ENCODE measurements around the gene LORICRIN. TPM values are rescaled to one million over a fixed set of nuclear protein-coding genes. Genes with fewer than 3 reads are reported as not detected.
A peak's percentile ranks its signal among the peaks of the same experiment; 100 is the strongest.

LORICRIN gene
- total RNA-seq, 1 donor from 2014 or later, result not detected

DNA sequence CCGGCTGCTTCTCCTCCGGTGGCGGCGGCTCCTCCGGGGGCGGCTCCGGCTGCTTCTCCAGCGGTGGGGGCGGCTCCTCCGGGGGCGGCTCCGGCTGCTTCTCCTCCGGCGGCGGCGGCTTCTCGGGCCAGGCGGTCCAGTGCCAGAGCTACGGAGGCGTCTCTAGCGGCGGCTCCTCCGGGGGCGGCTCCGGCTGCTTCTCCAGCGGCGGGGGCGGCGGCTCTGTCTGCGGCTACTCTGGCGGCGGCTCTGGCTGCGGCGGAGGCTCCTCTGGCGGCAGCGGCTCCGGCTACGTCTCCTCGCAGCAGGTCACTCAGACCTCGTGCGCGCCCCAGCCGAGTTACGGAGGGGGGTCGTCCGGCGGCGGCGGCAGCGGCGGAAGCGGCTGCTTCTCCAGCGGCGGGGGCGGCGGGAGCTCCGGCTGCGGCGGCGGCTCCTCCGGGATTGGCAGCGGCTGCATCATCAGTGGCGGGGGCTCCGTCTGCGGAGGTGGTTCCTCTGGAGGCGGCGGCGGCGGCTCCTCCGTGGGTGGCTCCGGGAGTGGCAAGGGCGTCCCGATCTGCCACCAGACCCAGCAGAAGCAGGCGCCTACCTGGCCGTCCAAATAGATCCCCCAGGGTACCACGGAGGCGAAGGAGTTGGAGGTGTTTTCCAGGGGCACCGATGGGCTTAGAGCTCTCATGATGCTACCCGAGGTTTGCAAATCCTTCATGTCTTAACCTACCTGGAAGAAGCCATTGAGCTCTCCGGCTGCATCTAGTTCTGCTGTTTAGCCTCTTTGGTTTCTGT lies 2.0 kb downstream of the LORICRIN start:
- Mint-ChIP-seq H3K27ac (ENCODE audit: unreplicated experiment) (peak overlapping the region; percentile 2), H3K36me3 (ENCODE audit: low read depth, unreplicated experiment) (peaks cover 4% of the 10 kb centered on the region), H3K9me3 (ENCODE audit: unreplicated experiment) (no peaks in the 10 kb centered on the region), H3K27me3 (ENCODE audit: unreplicated experiment) (peaks cover 21% of the 10 kb centered on the region), H3K4me1 (ENCODE audit: unreplicated experiment) (peaks cover 10% of the 10 kb centered on the region), H3K4me3 (ENCODE audit: unreplicated experiment) (peak overlapping the region; percentile 84)
- TF ChIP-seq, protein P1, sequence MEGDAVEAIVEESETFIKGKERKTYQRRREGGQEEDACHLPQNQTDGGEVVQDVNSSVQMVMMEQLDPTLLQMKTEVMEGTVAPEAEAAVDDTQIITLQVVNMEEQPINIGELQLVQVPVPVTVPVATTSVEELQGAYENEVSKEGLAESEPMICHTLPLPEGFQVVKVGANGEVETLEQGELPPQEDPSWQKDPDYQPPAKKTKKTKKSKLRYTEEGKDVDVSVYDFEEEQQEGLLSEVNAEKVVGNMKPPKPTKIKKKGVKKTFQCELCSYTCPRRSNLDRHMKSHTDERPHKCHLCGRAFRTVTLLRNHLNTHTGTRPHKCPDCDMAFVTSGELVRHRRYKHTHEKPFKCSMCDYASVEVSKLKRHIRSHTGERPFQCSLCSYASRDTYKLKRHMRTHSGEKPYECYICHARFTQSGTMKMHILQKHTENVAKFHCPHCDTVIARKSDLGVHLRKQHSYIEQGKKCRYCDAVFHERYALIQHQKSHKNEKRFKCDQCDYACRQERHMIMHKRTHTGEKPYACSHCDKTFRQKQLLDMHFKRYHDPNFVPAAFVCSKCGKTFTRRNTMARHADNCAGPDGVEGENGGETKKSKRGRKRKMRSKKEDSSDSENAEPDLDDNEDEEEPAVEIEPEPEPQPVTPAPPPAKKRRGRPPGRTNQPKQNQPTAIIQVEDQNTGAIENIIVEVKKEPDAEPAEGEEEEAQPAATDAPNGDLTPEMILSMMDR (IDR thresholded peaks at IDR 0.05; ENCODE audit: unreplicated experiment), result no peak
- peak; percentile 28 for DNase-seq (ENCODE audit: low spot score)

DNA sequence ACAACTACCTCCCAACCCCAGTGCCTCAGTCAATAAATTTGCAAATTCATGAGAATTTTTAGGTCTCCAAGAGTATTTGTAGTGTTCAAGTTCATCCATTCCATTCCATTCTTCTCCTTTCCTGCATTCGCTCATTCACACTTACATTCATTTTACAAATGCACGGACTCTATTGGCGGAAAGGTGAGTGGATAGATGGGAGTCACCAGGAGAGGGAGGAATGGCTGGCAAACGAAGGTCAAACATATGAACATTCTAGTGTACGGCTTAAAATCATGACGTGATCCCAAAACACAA lies 2.5 kb downstream of the LORICRIN start:
- TF ChIP-seq, protein P1 (IDR thresholded peaks at IDR 0.05; ENCODE audit: unreplicated experiment), result no peak
- H3K27me3 Mint-ChIP-seq (ENCODE audit: unreplicated experiment), result peaks cover 21% of the 10 kb centered on the region
- no peaks in the 10 kb centered on the region for H3K9me3 Mint-ChIP-seq (ENCODE audit: unreplicated experiment)
- peaks cover 10% of the 10 kb centered on the region for H3K4me1 Mint-ChIP-seq (ENCODE audit: unreplicated experiment)
- H3K4me3 Mint-ChIP-seq (ENCODE audit: unreplicated experiment), result peak overlapping the region; percentile 84
- H3K36me3 Mint-ChIP-seq (ENCODE audit: low read depth, unreplicated experiment), result peaks cover 4% of the 10 kb centered on the region
- DNase-seq (ENCODE audit: low spot score), result no peak
- H3K27ac Mint-ChIP-seq (ENCODE audit: unreplicated experiment), result peak overlapping the region; percentile 2

DNA sequence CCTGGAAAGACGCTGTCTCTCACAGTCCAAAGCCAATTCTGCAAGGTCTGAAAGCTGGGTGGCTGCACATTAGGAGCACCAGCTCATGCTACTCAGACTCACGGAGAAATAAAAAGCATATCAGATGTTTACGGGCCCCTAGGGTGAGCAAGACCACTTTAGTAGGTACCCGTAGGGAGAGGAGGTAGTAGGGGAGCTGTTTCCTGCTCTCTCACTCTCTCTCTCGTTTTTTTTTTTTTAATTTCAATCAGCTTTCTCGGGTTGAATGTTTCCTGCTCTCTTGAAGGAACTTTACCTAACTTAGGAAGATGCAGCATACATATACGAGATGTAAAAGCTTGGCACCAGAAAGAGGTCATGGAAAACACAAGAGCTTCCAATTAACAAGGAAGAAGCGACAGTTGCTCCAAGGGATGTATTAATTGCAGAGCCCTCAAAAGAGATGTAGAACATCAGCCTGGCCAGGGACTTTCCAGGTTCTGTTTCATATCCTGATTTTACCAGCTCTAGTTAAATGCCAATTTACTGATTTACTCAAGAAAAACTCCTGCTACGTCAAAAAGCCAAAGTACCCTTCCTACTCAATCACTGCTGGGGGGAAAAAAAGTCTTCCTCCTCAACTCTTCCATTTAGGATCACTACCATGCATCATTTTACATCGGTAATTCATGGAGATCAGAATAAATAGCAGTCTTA lies 3.1 kb downstream of the LORICRIN start:
- DNase-seq (ENCODE audit: low spot score), result no peak
- peaks cover 4% of the 10 kb centered on the region for H3K36me3 Mint-ChIP-seq (ENCODE audit: low read depth, unreplicated experiment)
- H3K27ac Mint-ChIP-seq (ENCODE audit: unreplicated experiment), result no peak overlapping the region
- no peaks in the 10 kb centered on the region for H3K9me3 Mint-ChIP-seq (ENCODE audit: unreplicated experiment)
- peaks cover 10% of the 10 kb centered on the region for H3K4me1 Mint-ChIP-seq (ENCODE audit: unreplicated experiment)
- TF ChIP-seq, protein P1 (IDR thresholded peaks at IDR 0.05; ENCODE audit: unreplicated experiment), result no peak
- peaks cover 21% of the 10 kb centered on the region for H3K27me3 Mint-ChIP-seq (ENCODE audit: unreplicated experiment)
- H3K4me3 Mint-ChIP-seq (ENCODE audit: unreplicated experiment), result no peak overlapping the region

DNA sequence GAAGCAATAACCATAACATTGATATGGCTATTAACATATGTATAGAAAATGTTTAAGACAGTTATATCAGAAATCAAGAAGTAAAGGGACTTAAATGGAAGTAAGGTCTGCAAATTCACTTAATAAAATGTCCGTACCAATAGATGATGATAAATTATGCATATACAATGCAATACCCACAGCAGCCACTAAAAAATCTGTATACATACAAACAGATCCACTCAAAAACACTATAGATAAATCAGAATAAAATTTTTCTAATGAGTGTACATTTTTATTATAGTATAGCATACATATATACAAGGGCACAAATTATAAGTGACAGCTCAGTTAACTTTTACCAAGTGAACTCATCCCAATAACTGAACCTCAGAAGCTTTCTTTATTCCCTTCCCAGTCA lies 6.0 kb downstream of the LORICRIN start:
- Mint-ChIP-seq H3K36me3 (ENCODE audit: low read depth, unreplicated experiment) (peaks cover 2% of the 10 kb centered on the region), H3K4me1 (ENCODE audit: unreplicated experiment) (peaks cover 9% of the 10 kb centered on the region), H3K9me3 (ENCODE audit: unreplicated experiment) (no peaks in the 10 kb centered on the region), H3K4me3 (ENCODE audit: unreplicated experiment) (no peak overlapping the region), H3K27me3 (ENCODE audit: unreplicated experiment) (peaks cover 11% of the 10 kb centered on the region), H3K27ac (ENCODE audit: unreplicated experiment) (no peak overlapping the region)
- no peak for DNase-seq (ENCODE audit: low spot score)
- TF ChIP-seq, protein P1 (IDR thresholded peaks at IDR 0.05; ENCODE audit: unreplicated experiment), result no peak

DNA sequence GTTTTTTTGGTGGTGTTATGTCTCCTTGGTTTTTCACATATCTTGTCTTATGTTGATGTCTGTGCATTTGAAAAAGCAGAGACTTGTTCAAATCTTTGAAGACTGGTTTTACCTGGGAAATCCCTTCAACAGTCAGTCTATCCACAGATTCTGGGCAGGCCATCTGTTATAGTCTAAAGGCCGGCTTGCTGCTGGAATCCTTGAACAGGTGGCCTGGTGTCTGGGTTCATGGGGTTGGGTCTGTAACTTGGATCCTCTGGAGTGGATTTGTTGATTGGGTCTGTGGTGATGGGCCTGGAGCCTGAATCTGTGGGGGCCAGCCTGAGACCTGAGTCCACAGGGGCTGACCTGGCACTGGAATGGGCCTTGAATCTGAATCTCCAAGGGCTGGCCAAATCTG lies 12.2 kb downstream of the LORICRIN start:
- no peaks in the 10 kb centered on the region for H3K27me3 Mint-ChIP-seq (ENCODE audit: unreplicated experiment)
- TF ChIP-seq, protein P1 (IDR thresholded peaks at IDR 0.05; ENCODE audit: unreplicated experiment), result no peak
- H3K4me3 Mint-ChIP-seq (ENCODE audit: unreplicated experiment), result no peak overlapping the region
- H3K27ac Mint-ChIP-seq (ENCODE audit: unreplicated experiment), result no peak overlapping the region
- no peaks in the 10 kb centered on the region for H3K4me1 Mint-ChIP-seq (ENCODE audit: unreplicated experiment)
- no peaks in the 10 kb centered on the region for H3K36me3 Mint-ChIP-seq (ENCODE audit: low read depth, unreplicated experiment)
- DNase-seq (ENCODE audit: low spot score), result no peak
- no peaks in the 10 kb centered on the region for H3K9me3 Mint-ChIP-seq (ENCODE audit: unreplicated experiment)

Measured in endothelial cell (in vitro differentiated cells).